Measurements from ENCODE around the gene ITGB1.
"Not testable (repeated sequence)": the region's sequence is repeated elsewhere in the genome, so short reads cannot be mapped to it uniquely, and the experiment has no call there.

The ITGB1 gene

GRCh38 chr10:32980242-32980557, 22.2 kb upstream of the ITGB1 start:
- no peak for DNase-seq

- DNase-seq, result not testable (repeated sequence)
These were observed 21.7 kb upstream of the ITGB1 start for GRCh38 chr10:32979719-32980118.

- no peak for DNase-seq
These were observed 21.0 kb upstream of the ITGB1 start for GRCh38 chr10:32979041-32979440.

- not testable (repeated sequence) for DNase-seq
These were observed 20.1 kb upstream of the ITGB1 start for GRCh38 chr10:32977846-32978809.

GRCh38 chr10:32976338-32976737, 18.3 kb upstream of the ITGB1 start:
- DNase-seq, result no peak

GRCh38 chr10:32972929-32973328, 14.9 kb upstream of the ITGB1 start:
- DNase-seq, result no peak

- DNase-seq, result no peak
These were observed 14.4 kb upstream of the ITGB1 start for GRCh38 chr10:32972460-32972859.

GRCh38 chr10:32971536-32972091, 13.6 kb upstream of the ITGB1 start:
- peak; percentile 19 for DNase-seq

- DNase-seq, result no peak
These were observed 12.9 kb upstream of the ITGB1 start for GRCh38 chr10:32970910-32971309.

GRCh38 chr10:32964270-32964669, 6.2 kb upstream of the ITGB1 start:
- no peak for DNase-seq

- no peak for DNase-seq
These were observed 5.1 kb upstream of the ITGB1 start for GRCh38 chr10:32963096-32963495.

- no peak for DNase-seq
These were observed 4.5 kb upstream of the ITGB1 start for GRCh38 chr10:32962521-32962920.

- DNase-seq, result no peak
These were observed 3.9 kb upstream of the ITGB1 start for GRCh38 chr10:32961895-32962369.

- no peak for DNase-seq
These were observed 3.4 kb upstream of the ITGB1 start for GRCh38 chr10:32961343-32961894.

GRCh38 chr10:32960022-32960421, 2.0 kb upstream of the ITGB1 start:
- DNase-seq, result no peak

- no peak for DNase-seq
These were observed 1.2 kb upstream of the ITGB1 start for GRCh38 chr10:32959006-32959920.

GRCh38 chr10:32957341-32958084, 517 bp downstream of the ITGB1 start:
- no peak for DNase-seq

- no peak for DNase-seq
These were observed 1.4 kb downstream of the ITGB1 start for GRCh38 chr10:32956365-32957197.

GRCh38 chr10:32955790-32956189, 2.2 kb downstream of the ITGB1 start:
- no peak for DNase-seq

- DNase-seq, result no peak
These were observed 2.7 kb downstream of the ITGB1 start for GRCh38 chr10:32955299-32955772.

Measured in DMS79 (cell line).